ENCODE results near the gene C2orf76.

DNA sequence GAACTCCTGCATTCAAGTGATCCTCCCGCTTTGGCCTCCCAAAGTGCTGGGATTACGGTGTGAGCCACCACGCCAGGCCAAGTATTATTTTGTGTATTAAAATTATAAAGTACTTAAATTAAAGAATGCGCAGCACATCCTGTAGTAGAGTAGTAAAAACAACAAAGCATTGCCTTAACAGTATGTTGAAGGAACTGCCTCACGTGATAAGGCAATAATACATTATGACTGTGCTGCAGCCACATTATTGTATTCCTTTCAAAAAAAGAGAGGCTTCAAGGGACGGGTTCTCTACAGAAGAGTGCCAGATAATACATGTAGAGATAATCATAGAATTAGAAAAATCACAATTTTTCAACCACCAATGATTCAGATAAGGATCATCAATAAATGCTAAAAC lies 33.7 kb downstream of the C2orf76 start:
- no peak for TF ChIP-seq CTCF (conservative IDR thresholded peaks at IDR 0.05)
- TF ChIP-seq ZFX (IDR thresholded peaks at IDR 0.05), result no peak

Measured in C4-2B (cell line).